Stomach (tissue), 9 donors: Measurements from ENCODE around the gene TBC1D16. TPM values are rescaled to one million over a fixed set of nuclear protein-coding genes. Genes with fewer than 3 reads are reported as not detected.
"Not testable (repeated sequence)": the region's sequence is repeated elsewhere in the genome, so short reads cannot be mapped to it uniquely, and the experiment has no call there.

Source experiments
- DNase-seq, 2 donors: peaks; one replicate each; pipeline versions ENCODE4 v3.0.0 to v3.0.0-alpha.2; 2013 to 2019
- H3K27ac ChIP-seq, 5 donors: fragments of 200-600 bp in 4 of 5; sonication (generic) in 4 of 5; one replicate each; pipeline ENCODE4 v1.5.1; 2013 to 2019; ENCODE audit warnings: mild to moderate bottlenecking in 1 of 5, moderate library complexity in 1 of 5
- H3K27me3 ChIP-seq, 3 donors: fragments of 200-600 bp; sonication (generic); one replicate each; pipeline ENCODE4 v1.5.1; 2017 to 2019; ENCODE audit warnings: mixed run types in 1 of 3
- H3K36me3 ChIP-seq, 4 donors: fragments of 200-600 bp; sonication (generic); 1 replicate in 3 of 4; 2 replicates in 1 of 4; pipeline ENCODE4 v1.5.1; 2016 to 2019
- H3K4me1 ChIP-seq, 4 donors: fragments of 200-600 bp; sonication (generic); one replicate each; pipeline ENCODE4 v1.5.1; 2016 to 2019
- H3K4me3 ChIP-seq, 4 donors: fragments of 200-600 bp; sonication (generic) in 3 of 4; one replicate each; pipeline ENCODE4 v1.5.1; 2016 to 2019; ENCODE audit warnings: mild to moderate bottlenecking in 1 of 4
- H3K9me3 ChIP-seq, 4 donors: fragments of 200-600 bp; sonication (generic); one replicate each; pipeline ENCODE4 v1.5.1; 2016 to 2019
- EP300 ChIP-seq: sonication (generic); formaldehyde crosslinking; IDR thresholded peaks from one replicate; pipeline ENCODE4 v1.6.1; 2017; ENCODE audit warnings: antibody characterized with exemption
- POLR2A ChIP-seq, 4 donors: fragments of 450-650 bp; IDR thresholded peaks; one replicate each; pipeline ENCODE4 v1.6.1; 2016; ENCODE audit warnings: antibody characterized with exemption in 4 of 4, control low read depth in 2 of 4, mild to moderate bottlenecking in 1 of 4, moderate library complexity in 1 of 4
- POLR2AphosphoS5 ChIP-seq, 3 donors: sonication (generic); formaldehyde crosslinking; IDR thresholded peaks; one replicate each; pipeline ENCODE4 v1.6.1; 2016; ENCODE audit warnings: antibody characterized with exemption in 3 of 3
- WGBS, 5 donors: extraction: QIAGEN DNeasy Blood & Tissue Kit in 3 of 5; methylation state at CpG; one replicate each; pipeline versions ENCODE4 v1.1.5 to v1.1.7; 2013 to 2018; 5-methylcytosine and 5-hydroxymethylcytosine counted together
- intact Hi-C: fragments of 100-400 bp; cut with DNase I; formaldehyde crosslinking; loops from one replicate; pipeline ENCODE4 v1.15.1; 2023; ENCODE audit warnings: low total_unique reads
- polyA plus RNA-seq, 3 donors: library from polyadenylated mRNA; stranded (reverse); fragments of 200-250 nt; gene quantifications; one replicate each; pipeline ENCODE4 v1.2.3, GENCODE V29; 2013
- total RNA-seq, 5 donors: library from RNA; depleted of rRNA; stranded (reverse); fragments of >200 nt; gene quantifications; one replicate each; pipeline versions ENCODE4 v1.1.0 to v1.2.3, GENCODE V29; 2014 to 2016
- TF ChIP-seq, protein P1 (sequence below), 7 experiments: fragments of 450-650 bp in 4 of 7; fragments of 200-600 bp in 3 of 7; sonication (generic) in 3 of 7; IDR thresholded peaks; one replicate each; pipeline ENCODE4 v1.5.1; 2016 to 2019; ENCODE audit warnings: antibody characterized with exemption in 7 of 7, control low read depth in 2 of 7, mild to moderate bottlenecking in 1 of 7
- donor health status: healthy with polysubstance abuse.
- donor health status: Bipolar disorder and iron deficiency.
- donor health status: healthy.

Gene TBC1D16
- total and polyA plus RNA-seq, 8 donors = 3.0 to 22.2 (median 16.8) TPM

DNA sequence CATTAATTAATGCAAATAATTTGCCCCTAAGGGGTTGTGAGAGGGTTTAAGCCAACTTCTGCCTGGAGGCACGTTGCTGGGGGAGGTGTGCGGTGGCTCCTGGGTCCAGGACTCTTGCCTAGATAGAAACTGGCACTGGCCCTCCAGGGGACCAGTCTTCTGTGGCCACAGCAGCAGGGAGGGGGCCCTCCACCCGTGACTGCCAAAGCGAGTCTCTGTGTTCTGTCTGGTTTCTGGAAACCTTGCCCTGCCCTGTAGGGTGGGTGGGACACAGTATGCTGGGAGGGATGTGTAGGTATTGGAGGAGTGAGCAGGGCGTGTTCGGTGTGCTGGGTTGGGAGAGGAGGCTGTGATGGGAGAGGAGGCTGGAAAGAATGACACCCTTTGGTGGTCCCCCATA lies 78.8 kb downstream of the TBC1D16 start:
- no peak for DNase-seq
- Histone ChIP-seq H3K4me3 (no peak overlapping the region), H3K36me3 (no peaks in the 10 kb centered on the region), H3K4me1 (peaks cover 4 to 8% (median 8%) of the 10 kb centered on the region in 4 donors), H3K9me3 (no peaks in the 10 kb centered on the region), H3K27ac (no peak overlapping the region), H3K27me3 (no peaks in the 10 kb centered on the region)
- WGBS, 5 donors = 86 to 95% (median 89%) methylated on average over 6 of the region's 6 CpGs
- TF ChIP-seq, protein P1, sequence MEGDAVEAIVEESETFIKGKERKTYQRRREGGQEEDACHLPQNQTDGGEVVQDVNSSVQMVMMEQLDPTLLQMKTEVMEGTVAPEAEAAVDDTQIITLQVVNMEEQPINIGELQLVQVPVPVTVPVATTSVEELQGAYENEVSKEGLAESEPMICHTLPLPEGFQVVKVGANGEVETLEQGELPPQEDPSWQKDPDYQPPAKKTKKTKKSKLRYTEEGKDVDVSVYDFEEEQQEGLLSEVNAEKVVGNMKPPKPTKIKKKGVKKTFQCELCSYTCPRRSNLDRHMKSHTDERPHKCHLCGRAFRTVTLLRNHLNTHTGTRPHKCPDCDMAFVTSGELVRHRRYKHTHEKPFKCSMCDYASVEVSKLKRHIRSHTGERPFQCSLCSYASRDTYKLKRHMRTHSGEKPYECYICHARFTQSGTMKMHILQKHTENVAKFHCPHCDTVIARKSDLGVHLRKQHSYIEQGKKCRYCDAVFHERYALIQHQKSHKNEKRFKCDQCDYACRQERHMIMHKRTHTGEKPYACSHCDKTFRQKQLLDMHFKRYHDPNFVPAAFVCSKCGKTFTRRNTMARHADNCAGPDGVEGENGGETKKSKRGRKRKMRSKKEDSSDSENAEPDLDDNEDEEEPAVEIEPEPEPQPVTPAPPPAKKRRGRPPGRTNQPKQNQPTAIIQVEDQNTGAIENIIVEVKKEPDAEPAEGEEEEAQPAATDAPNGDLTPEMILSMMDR (IDR thresholded peaks at IDR 0.05) = no peak
- TF ChIP-seq POLR2AphosphoS5 (IDR thresholded peaks at IDR 0.05) = no peak
- TF ChIP-seq POLR2A (IDR thresholded peaks at IDR 0.05) = no peak
- no peak for TF ChIP-seq EP300
- intact Hi-C loops = no loop called here

DNA sequence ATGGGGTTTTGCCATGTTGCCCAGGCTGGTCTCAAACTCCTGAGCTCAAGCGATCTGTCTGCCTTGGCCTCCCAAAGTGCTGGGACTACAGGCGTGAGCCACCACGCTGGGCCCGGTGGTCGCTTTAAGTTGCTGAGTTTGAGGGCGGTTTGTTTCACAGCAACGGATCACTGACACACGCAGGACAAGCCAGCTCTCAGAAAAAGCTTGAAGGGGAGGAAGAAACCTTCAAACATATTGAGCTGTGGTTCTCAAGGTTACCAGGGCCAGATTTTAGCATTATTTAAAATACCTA lies 79.3 kb downstream of the TBC1D16 start:
- WGBS, 5 donors = 96 to 99% (median 98%) methylated on average over 8 of the region's 8 CpGs
- H3K9me3 ChIP-seq, DNase-seq, H3K27me3 ChIP-seq, H3K4me3 ChIP-seq, intact Hi-C loops, H3K27ac ChIP-seq, H3K36me3 ChIP-seq: not testable (repeated sequence)
- H3K4me1 ChIP-seq = peaks cover 8 to 13% (median 12%) of the 10 kb centered on the region in 4 donors

- intact Hi-C loops = no loop called here
- H3K27ac ChIP-seq = no peak overlapping the region
- peaks cover 14 to 18% (median 18%) of the 10 kb centered on the region in 4 donors for H3K4me1 ChIP-seq
- TF ChIP-seq POLR2AphosphoS5 (IDR thresholded peaks at IDR 0.05) = no peak
- TF ChIP-seq, protein P1 (IDR thresholded peaks at IDR 0.05) = no peak
- no peak for TF ChIP-seq POLR2A (IDR thresholded peaks at IDR 0.05)
- TF ChIP-seq EP300 = no peak
- no peak overlapping the region for H3K4me3 ChIP-seq
- DNase-seq = no peak
- WGBS, 5 donors = 92 to 97% (median 93%) methylated on average over 13 of the region's 13 CpGs
- H3K9me3 ChIP-seq = no peaks in the 10 kb centered on the region
- no peaks in the 10 kb centered on the region for H3K27me3 ChIP-seq
- H3K36me3 ChIP-seq = no peaks in the 10 kb centered on the region
These were observed 79.8 kb downstream of the TBC1D16 start for GRCh38 chr17:79955691-79956440.

DNA sequence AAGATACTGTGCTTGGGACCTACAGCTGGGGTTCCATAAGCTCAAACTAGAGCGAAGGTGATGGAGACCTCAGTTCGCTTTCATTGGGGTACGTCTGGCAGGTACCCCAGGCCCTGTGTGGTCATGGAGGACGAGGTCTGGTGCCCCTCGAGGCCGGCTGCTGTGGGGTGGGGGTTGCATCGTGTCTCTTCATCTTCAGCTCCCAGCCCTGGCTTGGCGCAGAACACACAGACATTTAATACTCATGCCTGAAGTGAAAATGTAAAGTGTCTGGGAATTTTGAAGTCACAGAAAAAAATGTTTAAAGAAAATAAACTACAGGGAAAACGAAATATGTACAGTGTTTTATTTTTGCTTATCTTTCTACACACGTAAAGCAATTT lies 80.5 kb downstream of the TBC1D16 start:
- WGBS, 5 donors = 90 to 93% (median 92%) methylated on average over 10 of the region's 10 CpGs
- no peak for DNase-seq
- no peak overlapping the region for H3K27ac ChIP-seq
- intact Hi-C loops = no loop called here
- H3K9me3 ChIP-seq = no peaks in the 10 kb centered on the region
- peaks cover 0 to 4% (median 1%) of the 10 kb centered on the region in 4 donors for H3K36me3 ChIP-seq
- H3K4me3 ChIP-seq = no peak overlapping the region
- no peak for TF ChIP-seq EP300
- TF ChIP-seq, protein P1 (IDR thresholded peaks at IDR 0.05) = no peak
- no peaks in the 10 kb centered on the region for H3K27me3 ChIP-seq
- H3K4me1 ChIP-seq = peaks cover 21 to 25% (median 24%) of the 10 kb centered on the region in 4 donors
